GM13976 (cell line): ENCODE measurements around the gene EYA4.

ENCODE experiments used
- DNase-seq: peaks from one replicate; pipeline ENCODE4 v3.0.0; 2012; ENCODE audit warnings: low spot score
- CTCF ChIP-seq: IDR thresholded peaks from 2 replicates; pipeline ENCODE4 v1.5.1; 2012; ENCODE audit warnings: borderline replicate concordance, mild to moderate bottlenecking; ENCODE audit not compliant: insufficient read depth; ENCODE audit errors: extremely low read depth, missing control alignments, control extremely low read depth
- in situ Hi-C: fragments of 300-500 bp; cut with MboI; formaldehyde crosslinking; loops from one replicate; pipeline ENCODE4 v1.12.0; 2022; ENCODE audit warnings: low sequenced_read_pairs, mixed read lengths, inconsistent platforms; ENCODE audit not compliant: unreplicated experiment

Gene EYA4

GRCh38 chr6:133499662-133500061 is 258.5 kb downstream of the EYA4 start:
- TF ChIP-seq CTCF, result no peak
- DNase-seq, result no peak
- in situ Hi-C loops, result loop anchor here (25.0 kb wide), 1 partner anchor 312 kb away; no protein-coding TSS in a partner anchor

GRCh38 chr6:133501675-133502270 is 260.6 kb downstream of the EYA4 start:
- DNase-seq, result no peak
- TF ChIP-seq CTCF, result no peak
- in situ Hi-C loops, result loop anchor here (25.0 kb wide), 1 partner anchor 314 kb away; no protein-coding TSS in a partner anchor

- in situ Hi-C loops, result loop anchor here (25.0 kb wide), 1 partner anchor 315 kb away; no protein-coding TSS in a partner anchor
- no peak for TF ChIP-seq CTCF
- DNase-seq, result no peak
Measured at GRCh38 chr6:133502441-133503335, 261.5 kb downstream of the EYA4 start.

- in situ Hi-C loops, result loop anchor here (25.0 kb wide), 1 partner anchor 316 kb away; no protein-coding TSS in a partner anchor
Measured at GRCh38 chr6:133503336-133503729, 262.2 kb downstream of the EYA4 start.

GRCh38 chr6:133504158-133504557 is 263.0 kb downstream of the EYA4 start:
- no peak for DNase-seq
- in situ Hi-C loops, result loop anchor here (25.0 kb wide), 1 partner anchor 317 kb away; no protein-coding TSS in a partner anchor
- TF ChIP-seq CTCF, result no peak

More at GRCh38 chr6:133503336-133503729, 262.2 kb downstream of the EYA4 start:
- TF ChIP-seq CTCF, result no peak
- no peak for DNase-seq

GRCh38 chr6:133504761-133505160 is 263.6 kb downstream of the EYA4 start:
- no peak for DNase-seq
- no peak for TF ChIP-seq CTCF
- in situ Hi-C loops, result loop anchor here (25.0 kb wide), 1 partner anchor 317 kb away; no protein-coding TSS in a partner anchor
